ENCODE results near the gene CLRN1.

CLRN1 gene

DNA sequence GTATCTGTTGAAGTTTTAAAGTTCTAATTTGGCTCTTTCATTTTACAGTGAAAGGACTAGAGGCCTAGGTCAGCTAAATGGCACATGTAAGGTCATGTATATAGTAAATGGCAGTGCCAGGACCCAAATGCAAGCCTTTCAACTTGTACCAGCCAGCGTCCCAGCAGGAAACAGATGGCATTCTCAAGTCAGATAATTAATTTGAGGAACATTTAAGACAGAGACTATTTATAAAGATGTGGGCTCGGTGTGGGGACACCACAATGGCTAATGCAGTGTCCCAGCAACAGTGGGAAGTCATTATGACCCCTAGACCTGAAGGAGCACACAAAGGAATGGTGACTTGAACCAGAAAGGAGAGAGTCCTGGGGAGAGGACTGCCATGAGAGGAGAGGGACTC lies 73.4 kb downstream of the CLRN1 start:
- Histone ChIP-seq H3K27me3 (peaks cover 5% of the 10 kb centered on the region), H3K4me3 (ENCODE audit: low read depth, low read length) (no peak overlapping the region), H3K4me1 (no peaks in the 10 kb centered on the region; the same call in 1 of the 2 replicates), H3K9me3 (no peaks in the 10 kb centered on the region), H3K36me3 (no peaks in the 10 kb centered on the region)
- no peak for DNase-seq
- TF ChIP-seq, protein P1, sequence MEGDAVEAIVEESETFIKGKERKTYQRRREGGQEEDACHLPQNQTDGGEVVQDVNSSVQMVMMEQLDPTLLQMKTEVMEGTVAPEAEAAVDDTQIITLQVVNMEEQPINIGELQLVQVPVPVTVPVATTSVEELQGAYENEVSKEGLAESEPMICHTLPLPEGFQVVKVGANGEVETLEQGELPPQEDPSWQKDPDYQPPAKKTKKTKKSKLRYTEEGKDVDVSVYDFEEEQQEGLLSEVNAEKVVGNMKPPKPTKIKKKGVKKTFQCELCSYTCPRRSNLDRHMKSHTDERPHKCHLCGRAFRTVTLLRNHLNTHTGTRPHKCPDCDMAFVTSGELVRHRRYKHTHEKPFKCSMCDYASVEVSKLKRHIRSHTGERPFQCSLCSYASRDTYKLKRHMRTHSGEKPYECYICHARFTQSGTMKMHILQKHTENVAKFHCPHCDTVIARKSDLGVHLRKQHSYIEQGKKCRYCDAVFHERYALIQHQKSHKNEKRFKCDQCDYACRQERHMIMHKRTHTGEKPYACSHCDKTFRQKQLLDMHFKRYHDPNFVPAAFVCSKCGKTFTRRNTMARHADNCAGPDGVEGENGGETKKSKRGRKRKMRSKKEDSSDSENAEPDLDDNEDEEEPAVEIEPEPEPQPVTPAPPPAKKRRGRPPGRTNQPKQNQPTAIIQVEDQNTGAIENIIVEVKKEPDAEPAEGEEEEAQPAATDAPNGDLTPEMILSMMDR (IDR thresholded peaks at IDR 0.05; ENCODE audit: low read depth, low read length) = no peak

DNA sequence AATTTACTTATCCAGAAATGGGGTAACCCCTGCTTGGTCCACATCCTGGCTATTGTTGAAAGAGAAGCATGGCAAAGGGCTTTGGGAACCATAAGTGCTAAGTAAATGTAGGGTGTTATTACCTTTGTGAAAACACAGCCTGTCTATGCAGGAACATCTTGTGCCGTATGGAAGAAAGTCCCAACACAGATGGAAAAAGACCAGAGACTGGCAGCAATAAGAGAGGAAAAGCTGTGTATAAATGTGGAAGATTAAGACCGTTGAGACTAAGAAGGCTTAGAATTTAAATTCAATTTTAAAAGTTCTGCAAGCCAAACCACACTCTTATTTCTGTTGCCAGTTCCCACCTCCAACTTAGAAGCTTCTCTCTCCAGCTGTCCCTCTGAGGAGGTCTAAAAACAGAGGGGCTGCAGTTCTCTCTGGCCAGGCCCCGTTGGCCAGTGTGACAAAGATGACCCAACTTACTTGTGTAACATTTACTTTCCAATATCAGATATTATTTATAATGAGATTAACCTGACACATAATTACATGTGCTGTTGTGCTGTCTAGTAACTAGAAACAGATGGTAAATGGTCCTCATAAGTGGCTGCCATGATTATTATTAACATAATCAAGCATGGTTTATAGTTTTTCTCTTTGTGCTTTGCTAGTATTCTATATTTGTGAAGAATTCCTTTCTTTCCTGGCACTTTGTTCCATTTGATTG lies 74.3 kb downstream of the CLRN1 start:
- DNase-seq = peak; percentile 13
- TF ChIP-seq, protein P1 (IDR thresholded peaks at IDR 0.05; ENCODE audit: low read depth, low read length) = no peak
- no peaks in the 10 kb centered on the region for H3K9me3 ChIP-seq
- H3K4me3 ChIP-seq (ENCODE audit: low read depth, low read length) = no peak overlapping the region
- H3K36me3 ChIP-seq = no peaks in the 10 kb centered on the region
- peaks cover 3% of the 10 kb centered on the region for H3K27me3 ChIP-seq
- no peaks in the 10 kb centered on the region; the same call in 1 of the 2 replicates for H3K4me1 ChIP-seq

DNA sequence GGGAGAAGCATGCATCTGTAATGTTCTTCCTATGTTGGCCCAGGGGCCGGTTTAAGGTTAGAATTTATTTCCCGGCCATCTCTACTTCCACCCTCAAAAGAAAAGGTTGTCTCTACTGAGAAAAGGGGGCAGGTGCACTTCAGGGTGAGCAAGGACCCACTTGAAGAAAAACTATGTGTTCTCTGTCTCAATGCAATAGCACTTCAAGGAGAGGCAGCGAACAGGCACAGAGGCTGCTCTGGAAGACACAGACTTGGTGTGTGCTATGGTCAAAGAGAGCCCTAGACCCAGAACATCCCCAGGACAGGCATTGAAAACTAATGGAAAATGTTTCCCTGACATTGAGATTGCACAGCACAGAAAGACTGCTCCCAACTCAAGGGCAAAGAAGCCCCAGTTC lies 74.9 kb downstream of the CLRN1 start:
- H3K27me3 ChIP-seq = peaks cover 3% of the 10 kb centered on the region
- H3K4me1 ChIP-seq = no peaks in the 10 kb centered on the region; the same call in 1 of the 2 replicates
- DNase-seq = no peak
- no peaks in the 10 kb centered on the region for H3K9me3 ChIP-seq
- TF ChIP-seq, protein P1 (IDR thresholded peaks at IDR 0.05; ENCODE audit: low read depth, low read length) = no peak
- no peaks in the 10 kb centered on the region for H3K36me3 ChIP-seq
- no peak overlapping the region for H3K4me3 ChIP-seq (ENCODE audit: low read depth, low read length)

DNA sequence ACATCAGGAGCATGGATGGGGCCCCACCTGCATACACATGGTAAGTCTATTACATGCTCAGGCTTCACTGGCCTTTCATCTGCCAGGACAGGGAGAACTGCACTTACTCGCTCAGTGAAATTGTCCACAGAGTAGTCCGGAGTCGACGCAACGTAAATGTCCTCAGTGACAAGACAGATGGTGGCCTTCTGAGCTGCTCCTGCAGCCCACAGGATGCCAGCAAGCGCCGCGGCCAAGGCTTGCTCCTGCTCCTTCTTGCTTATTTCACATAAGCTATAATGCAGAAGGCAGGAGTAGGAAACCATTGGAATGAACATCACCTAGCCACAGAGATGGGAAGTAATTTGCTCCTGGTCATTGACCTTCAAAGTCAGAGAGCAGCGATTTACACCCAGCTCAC lies 81.7 kb downstream of the CLRN1 start:
- no peaks in the 10 kb centered on the region for H3K4me1 ChIP-seq
- no peaks in the 10 kb centered on the region for H3K36me3 ChIP-seq
- no peak overlapping the region for H3K4me3 ChIP-seq (ENCODE audit: low read depth, low read length)
- DNase-seq = no peak
- H3K9me3 ChIP-seq = no peaks in the 10 kb centered on the region; the same call in 1 of the 2 replicates
- H3K27me3 ChIP-seq = peaks cover 3% of the 10 kb centered on the region; the same call in 1 of the 2 replicates
- TF ChIP-seq, protein P1 (IDR thresholded peaks at IDR 0.05; ENCODE audit: low read depth, low read length) = no peak

DNA sequence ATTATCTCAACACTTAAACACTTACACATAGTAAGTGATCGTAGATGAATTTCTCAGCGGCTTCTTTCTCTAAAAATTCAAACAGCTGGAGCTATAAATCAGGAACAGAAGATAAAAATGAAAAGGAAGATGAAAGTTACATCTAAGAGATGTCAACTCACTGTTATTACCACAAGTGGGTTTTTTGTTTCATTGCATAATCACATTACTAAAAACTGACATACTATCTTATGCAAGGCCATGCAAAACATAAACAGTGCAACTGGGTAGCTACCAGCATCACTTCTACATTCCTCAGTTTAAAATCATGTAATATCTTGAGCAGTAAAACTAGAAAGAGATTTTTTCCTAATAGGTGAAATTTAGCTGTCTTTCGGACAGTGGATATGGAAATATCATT lies 82.2 kb downstream of the CLRN1 start:
- no peak for DNase-seq
- H3K4me1 ChIP-seq = no peaks in the 10 kb centered on the region
- no peaks in the 10 kb centered on the region; the same call in 1 of the 2 replicates for H3K9me3 ChIP-seq
- no peaks in the 10 kb centered on the region for H3K36me3 ChIP-seq
- H3K27me3 ChIP-seq = 0 out of 2 replicates have a peak, but pooled peaks cover 3% of the 10 kb centered on the region
- TF ChIP-seq, protein P1 (IDR thresholded peaks at IDR 0.05; ENCODE audit: low read depth, low read length) = no peak
- H3K4me3 ChIP-seq (ENCODE audit: low read depth, low read length) = no peak overlapping the region

DNA sequence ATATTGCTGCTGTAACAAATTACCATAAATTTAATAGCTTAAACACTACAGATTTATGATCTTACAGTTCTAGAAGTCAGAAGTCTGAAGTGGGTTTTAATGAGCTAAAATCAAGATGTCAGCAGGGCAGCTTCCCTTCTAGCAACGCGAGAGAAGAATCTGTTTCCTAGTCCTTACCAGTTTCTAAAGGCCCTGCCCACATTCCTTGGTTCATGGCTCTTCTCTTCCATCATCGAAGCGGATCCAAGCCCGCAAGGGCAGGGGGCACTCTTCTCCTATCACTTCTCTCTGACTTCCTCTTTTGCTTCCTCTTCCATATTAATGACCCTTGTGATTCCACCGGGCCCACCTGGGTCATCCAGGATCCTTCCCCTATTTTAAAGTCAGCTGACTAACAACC lies 83.4 kb downstream of the CLRN1 start:
- H3K4me1 ChIP-seq = no peaks in the 10 kb centered on the region
- H3K27me3 ChIP-seq = peaks cover 8% of the 10 kb centered on the region; the same call in 1 of the 2 replicates
- DNase-seq = no peak
- TF ChIP-seq, protein P1 (IDR thresholded peaks at IDR 0.05; ENCODE audit: low read depth, low read length) = no peak
- H3K36me3 ChIP-seq = no peaks in the 10 kb centered on the region
- no peaks in the 10 kb centered on the region; the same call in 1 of the 2 replicates for H3K9me3 ChIP-seq
- H3K4me3 ChIP-seq (ENCODE audit: low read depth, low read length) = no peak overlapping the region
